Measurements from ENCODE around the gene LIMS1. TPM values are rescaled to one million over a fixed set of nuclear protein-coding genes. Genes with fewer than 3 reads are reported as not detected.
A peak's percentile ranks its signal among the peaks of the same experiment; 100 is the strongest.

LIMS1 gene, protein sequence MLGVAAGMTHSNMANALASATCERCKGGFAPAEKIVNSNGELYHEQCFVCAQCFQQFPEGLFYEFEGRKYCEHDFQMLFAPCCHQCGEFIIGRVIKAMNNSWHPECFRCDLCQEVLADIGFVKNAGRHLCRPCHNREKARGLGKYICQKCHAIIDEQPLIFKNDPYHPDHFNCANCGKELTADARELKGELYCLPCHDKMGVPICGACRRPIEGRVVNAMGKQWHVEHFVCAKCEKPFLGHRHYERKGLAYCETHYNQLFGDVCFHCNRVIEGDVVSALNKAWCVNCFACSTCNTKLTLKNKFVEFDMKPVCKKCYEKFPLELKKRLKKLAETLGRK
- 101 TPM for total RNA-seq (2021; ENCODE audit: unreplicated experiment)
- polyA plus RNA-seq (2012; ENCODE audit: insufficient read length): 84.4 TPM
- percentile 90 among the genes with signal in this experiment for Bru-seq, nascent RNA
- percentile 87 among the genes with signal in this experiment for BruChase-seq, experiment 1, labeled RNA remaining after a 2-hour chase
- BruChase-seq, experiment 2, labeled RNA remaining after a 6-hour chase: percentile 91 among the genes with signal in this experiment
- long read RNA-seq, full-length matches to known transcripts: 68 of 112 reads
- long read RNA-seq, partial matches to known transcripts: 34 of 112 reads
- long read RNA-seq, other reads (novel, unspliced or antisense): 10 of 112 reads

- DNase-seq (ENCODE audit: low read depth, low spot score) (no peak), ATAC-seq (peak; percentile 98)
- in situ Hi-C loops (cut with HindIII; ENCODE audit: low pct_unique_long_range_greater_than_20kb, low sequenced_read_pairs) (no loop called here), intact Hi-C loops (cut with micrococcal nuclease; ENCODE audit: unreplicated experiment) (no loop called here)
- Histone ChIP-seq H3K4me1 (ENCODE audit: control insufficient read depth, insufficient read depth, low read length) (peaks cover 45% of the 10 kb centered on the region), H3K27ac (ENCODE audit: low read length) (peak within 1 kb of the TSS; percentile 93), H3K4me3 (ENCODE audit: low read depth in 2 of 2, low read length in 2 of 2) (peak within 1 kb of the TSS; percentile 73 to 76), H3K36me3 (ENCODE audit: control insufficient read depth, insufficient read depth, low read length) (no peaks in the 10 kb centered on the region), H3K9me3 (ENCODE audit: control insufficient read depth, insufficient read depth, low read depth, low read length) (no peaks in the 10 kb centered on the region), H3K27me3 (ENCODE audit: control insufficient read depth, insufficient read depth, low read length) (no peaks in the 10 kb centered on the region)
- POLR2A ChIA-PET: interaction anchor here (0.6 to 1.7 kb wide), 2 partner anchors 43 to 86 kb away, joined by 3 to 6 read pairs; partner anchors contain the start of gene GCC2
- CTCF ChIA-PET: interaction anchor here (0.6 kb wide), 1 partner anchor 48 kb away, joined by 3 read pairs; no protein-coding TSS in a partner anchor
- TF ChIP-seq TCF7L2 (IDR thresholded peaks at IDR 0.05; ENCODE audit: low read depth, low read length) (no peak), SIN3A (IDR thresholded peaks at IDR 0.05; ENCODE audit: borderline replicate concordance, insufficient read depth, low read depth, low read length) (peak; percentile 39; the same call in 1 of the 2 replicates), POLR2AphosphoS5 (IDR thresholded peaks at IDR 0.05; ENCODE audit: low read depth, low read length) (peak; percentile 78; the same call in 1 of the 2 replicates)
- TF ChIP-seq, protein P1, sequence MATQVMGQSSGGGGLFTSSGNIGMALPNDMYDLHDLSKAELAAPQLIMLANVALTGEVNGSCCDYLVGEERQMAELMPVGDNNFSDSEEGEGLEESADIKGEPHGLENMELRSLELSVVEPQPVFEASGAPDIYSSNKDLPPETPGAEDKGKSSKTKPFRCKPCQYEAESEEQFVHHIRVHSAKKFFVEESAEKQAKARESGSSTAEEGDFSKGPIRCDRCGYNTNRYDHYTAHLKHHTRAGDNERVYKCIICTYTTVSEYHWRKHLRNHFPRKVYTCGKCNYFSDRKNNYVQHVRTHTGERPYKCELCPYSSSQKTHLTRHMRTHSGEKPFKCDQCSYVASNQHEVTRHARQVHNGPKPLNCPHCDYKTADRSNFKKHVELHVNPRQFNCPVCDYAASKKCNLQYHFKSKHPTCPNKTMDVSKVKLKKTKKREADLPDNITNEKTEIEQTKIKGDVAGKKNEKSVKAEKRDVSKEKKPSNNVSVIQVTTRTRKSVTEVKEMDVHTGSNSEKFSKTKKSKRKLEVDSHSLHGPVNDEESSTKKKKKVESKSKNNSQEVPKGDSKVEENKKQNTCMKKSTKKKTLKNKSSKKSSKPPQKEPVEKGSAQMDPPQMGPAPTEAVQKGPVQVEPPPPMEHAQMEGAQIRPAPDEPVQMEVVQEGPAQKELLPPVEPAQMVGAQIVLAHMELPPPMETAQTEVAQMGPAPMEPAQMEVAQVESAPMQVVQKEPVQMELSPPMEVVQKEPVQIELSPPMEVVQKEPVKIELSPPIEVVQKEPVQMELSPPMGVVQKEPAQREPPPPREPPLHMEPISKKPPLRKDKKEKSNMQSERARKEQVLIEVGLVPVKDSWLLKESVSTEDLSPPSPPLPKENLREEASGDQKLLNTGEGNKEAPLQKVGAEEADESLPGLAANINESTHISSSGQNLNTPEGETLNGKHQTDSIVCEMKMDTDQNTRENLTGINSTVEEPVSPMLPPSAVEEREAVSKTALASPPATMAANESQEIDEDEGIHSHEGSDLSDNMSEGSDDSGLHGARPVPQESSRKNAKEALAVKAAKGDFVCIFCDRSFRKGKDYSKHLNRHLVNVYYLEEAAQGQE (IDR thresholded peaks at IDR 0.05; ENCODE audit: insufficient read depth in 1 of 2, low read depth in 2 of 2, low read length in 1 of 2): no peak
- TF ChIP-seq, protein P2, sequence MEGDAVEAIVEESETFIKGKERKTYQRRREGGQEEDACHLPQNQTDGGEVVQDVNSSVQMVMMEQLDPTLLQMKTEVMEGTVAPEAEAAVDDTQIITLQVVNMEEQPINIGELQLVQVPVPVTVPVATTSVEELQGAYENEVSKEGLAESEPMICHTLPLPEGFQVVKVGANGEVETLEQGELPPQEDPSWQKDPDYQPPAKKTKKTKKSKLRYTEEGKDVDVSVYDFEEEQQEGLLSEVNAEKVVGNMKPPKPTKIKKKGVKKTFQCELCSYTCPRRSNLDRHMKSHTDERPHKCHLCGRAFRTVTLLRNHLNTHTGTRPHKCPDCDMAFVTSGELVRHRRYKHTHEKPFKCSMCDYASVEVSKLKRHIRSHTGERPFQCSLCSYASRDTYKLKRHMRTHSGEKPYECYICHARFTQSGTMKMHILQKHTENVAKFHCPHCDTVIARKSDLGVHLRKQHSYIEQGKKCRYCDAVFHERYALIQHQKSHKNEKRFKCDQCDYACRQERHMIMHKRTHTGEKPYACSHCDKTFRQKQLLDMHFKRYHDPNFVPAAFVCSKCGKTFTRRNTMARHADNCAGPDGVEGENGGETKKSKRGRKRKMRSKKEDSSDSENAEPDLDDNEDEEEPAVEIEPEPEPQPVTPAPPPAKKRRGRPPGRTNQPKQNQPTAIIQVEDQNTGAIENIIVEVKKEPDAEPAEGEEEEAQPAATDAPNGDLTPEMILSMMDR (IDR thresholded peaks at IDR 0.05): peak; percentile 36
- no TSS peak for BruUV-seq (replicated peaks)
Observed at GRCh38 chr2:108533832-108534583, at the start of gene LIMS1. Gene LIMS1, plus strand, starts transcription at chr2:108534470. Its CDS starts 93 bp downstream, at chr2:108534563.

- intact Hi-C loops (cut with micrococcal nuclease; ENCODE audit: unreplicated experiment): no loop called here
- POLR2A ChIA-PET: no interaction called here
Observed at GRCh38 chr2:108485253-108485652, 49.0 kb upstream of the LIMS1 start.

More at GRCh38 chr2:108485253-108485652, 49.0 kb upstream of the LIMS1 start:
- Histone ChIP-seq H3K4me1 (ENCODE audit: control insufficient read depth, insufficient read depth, low read length) (no peaks in the 10 kb centered on the region), H3K4me3 (ENCODE audit: low read depth in 2 of 2, low read length in 2 of 2) (no peak overlapping the region), H3K27ac (ENCODE audit: low read length) (no peak overlapping the region), H3K36me3 (ENCODE audit: control insufficient read depth, insufficient read depth, low read length) (peaks cover 15% of the 10 kb centered on the region), H3K27me3 (ENCODE audit: control insufficient read depth, insufficient read depth, low read length) (no peaks in the 10 kb centered on the region), H3K9me3 (ENCODE audit: control insufficient read depth, insufficient read depth, low read depth, low read length) (no peaks in the 10 kb centered on the region)
- TF ChIP-seq SIN3A (IDR thresholded peaks at IDR 0.05; ENCODE audit: borderline replicate concordance, insufficient read depth, low read depth, low read length) (no peak), POLR2AphosphoS5 (IDR thresholded peaks at IDR 0.05; ENCODE audit: low read depth, low read length) (no peak), TCF7L2 (IDR thresholded peaks at IDR 0.05; ENCODE audit: low read depth, low read length) (no peak)
- TF ChIP-seq, protein P1 (IDR thresholded peaks at IDR 0.05; ENCODE audit: insufficient read depth in 1 of 2, low read depth in 2 of 2, low read length in 1 of 2): no peak
- TF ChIP-seq, protein P2 (IDR thresholded peaks at IDR 0.05): no peak
- DNase-seq (ENCODE audit: low read depth, low spot score) (no peak), ATAC-seq (no peak)
- in situ Hi-C loops (cut with HindIII; ENCODE audit: low pct_unique_long_range_greater_than_20kb, low sequenced_read_pairs): no loop called here
- no TSS peak for BruUV-seq (replicated peaks)
- CTCF ChIA-PET: no interaction called here
